SU-DHL-6 (cell line): ENCODE measurements around the gene LRRC18.

Source experiments
- H2AFZ ChIP-seq: fragments of 200-600 bp; sonication (generic); 2 replicates; pipeline ENCODE4 v1.6.1; 2014; ENCODE audit warnings: low read depth, mild to moderate bottlenecking, moderate library complexity, mixed read lengths, antibody characterized with exemption, low read length; ENCODE audit not compliant: severe bottlenecking
- H3F3A ChIP-seq: fragments of 200-600 bp; shearing (Covaris generic); 2 replicates; pipeline ENCODE4 v1.6.0; 2016; ENCODE audit warnings: antibody characterized with exemption, mild to moderate bottlenecking; ENCODE audit not compliant: insufficient read depth
- H3K27ac ChIP-seq: fragments of 200-600 bp; sonication (generic); 2 replicates; pipeline ENCODE4 v1.5.1; 2016; ENCODE audit warnings: low read depth, mild to moderate bottlenecking, low read length, moderate library complexity, mixed read lengths
- H3K27me3 ChIP-seq: fragments of 200-600 bp; sonication (generic), shearing (Covaris generic); 2 replicates; pipeline ENCODE4 v1.6.0; 2014; ENCODE audit warnings: mild to moderate bottlenecking, low read length
- H3K36me3 ChIP-seq: fragments of 200-600 bp; sonication (generic); 2 replicates; pipeline ENCODE4 v1.6.1; 2014; ENCODE audit warnings: mild to moderate bottlenecking, low read length, mixed read lengths
- H3K4me2 ChIP-seq: fragments of 300-600, 200-600 bp; shearing (Covaris generic), sonication (generic); 2 replicates; pipeline ENCODE4 v1.6.0; 2014; ENCODE audit warnings: low read length, low read depth, mild to moderate bottlenecking; ENCODE audit not compliant: poor library complexity, severe bottlenecking
- H3K4me3 ChIP-seq: fragments of 200-600 bp; sonication (generic); 2 replicates; pipeline ENCODE4 v1.5.1; 2014; ENCODE audit warnings: antibody characterized with exemption, low read length, mild to moderate bottlenecking, mixed read lengths; ENCODE audit not compliant: insufficient read depth, poor library complexity, severe bottlenecking
- H3K79me2 ChIP-seq: fragments of 200-600 bp; sonication (generic); 2 replicates; pipeline ENCODE4 v1.6.1; 2014; ENCODE audit warnings: mild to moderate bottlenecking, low read length, moderate library complexity; ENCODE audit not compliant: insufficient read depth
- H3K9ac ChIP-seq: fragments of 200-600 bp; sonication (generic); 2 replicates; pipeline ENCODE4 v1.7.0; 2014; ENCODE audit warnings: mild to moderate bottlenecking, low read length
- H3K9me2 ChIP-seq: fragments of 200-600 bp; sonication (generic); replicated peaks from 2 replicates; pipeline ENCODE4 v1.6.1; 2014; ENCODE audit warnings: low read length; ENCODE audit not compliant: insufficient read depth
- H3K9me3 ChIP-seq: fragments of 200-600 bp; sonication (generic); 2 replicates; pipeline ENCODE4 v1.6.1; 2014; ENCODE audit warnings: low read length, mixed read lengths; ENCODE audit not compliant: insufficient read depth
- H4K20me1 ChIP-seq: fragments of 200-600 bp; sonication (generic); 2 replicates; pipeline ENCODE4 v1.6.1; 2014; ENCODE audit warnings: low read depth, mild to moderate bottlenecking, antibody characterized with exemption, low read length, moderate library complexity, mixed read lengths
- CTCF ChIP-seq: fragments of 200-600 bp; sonication (generic); IDR thresholded peaks from one replicate; pipeline ENCODE4 v1.5.1; 2017; ENCODE audit warnings: antibody characterized with exemption, mild to moderate bottlenecking, low read length, moderate library complexity; ENCODE audit not compliant: insufficient read depth, poor library complexity, severe bottlenecking
- EZH2phosphoT487 ChIP-seq: fragments of 200-600 bp; sonication (generic), shearing (Covaris generic); conservative IDR thresholded peaks from 2 replicates; pipeline ENCODE4 v1.6.1; 2018; ENCODE audit warnings: mild to moderate bottlenecking, antibody characterized with exemption, low read length, moderate library complexity, mixed read lengths

The LRRC18 gene

GRCh38 chr10:48976196-48976595 is 36.6 kb upstream of the LRRC18 start:
- TF ChIP-seq EZH2phosphoT487 (no peak), CTCF (no peak)
- Histone ChIP-seq H3K27me3 (no peaks in the 10 kb centered on the region), H3K4me3 (no peak overlapping the region), H3K9ac (no peak overlapping the region), H3K79me2 (no peaks in the 10 kb centered on the region), H3F3A (no peaks in the 10 kb centered on the region), H4K20me1 (no peaks in the 10 kb centered on the region), H3K4me2 (no peak overlapping the region), H3K9me2 (no peaks in the 10 kb centered on the region), H3K9me3 (no peaks in the 10 kb centered on the region), H3K27ac (no peak overlapping the region), H3K36me3 (0 out of 2 replicates have a peak, but pooled peaks cover 6% of the 10 kb centered on the region), H2AFZ (no peak overlapping the region)

GRCh38 chr10:48974510-48975156 is 35.0 kb upstream of the LRRC18 start:
- H4K20me1 ChIP-seq, result no peaks in the 10 kb centered on the region
- H3K36me3 ChIP-seq, result 0 out of 2 replicates have a peak, but pooled peaks cover 6% of the 10 kb centered on the region
- H3F3A ChIP-seq, result no peaks in the 10 kb centered on the region
- no peak overlapping the region for H3K9ac ChIP-seq
- no peak overlapping the region for H3K4me3 ChIP-seq
- H3K9me3 ChIP-seq, result no peaks in the 10 kb centered on the region
- H3K27ac ChIP-seq, result no peak overlapping the region
- TF ChIP-seq EZH2phosphoT487 (no peak), CTCF (no peak)
- no peaks in the 10 kb centered on the region for H3K9me2 ChIP-seq
- H3K4me2 ChIP-seq, result no peak overlapping the region
- H3K79me2 ChIP-seq, result no peaks in the 10 kb centered on the region
- H3K27me3 ChIP-seq, result no peaks in the 10 kb centered on the region
- H2AFZ ChIP-seq, result no peak overlapping the region

GRCh38 chr10:48973065-48973464 is 33.4 kb upstream of the LRRC18 start:
- no peak for TF ChIP-seq EZH2phosphoT487
- TF ChIP-seq CTCF, result no peak
- Histone ChIP-seq H4K20me1 (no peaks in the 10 kb centered on the region), H3K9me3 (no peaks in the 10 kb centered on the region), H3K4me2 (no peak overlapping the region), H3K4me3 (no peak overlapping the region), H3K79me2 (no peaks in the 10 kb centered on the region), H3K27me3 (no peaks in the 10 kb centered on the region), H3K27ac (no peak overlapping the region), H2AFZ (no peak overlapping the region), H3K9me2 (no peaks in the 10 kb centered on the region), H3F3A (no peaks in the 10 kb centered on the region), H3K36me3 (0 out of 2 replicates have a peak, but pooled peaks cover 6% of the 10 kb centered on the region), H3K9ac (no peak overlapping the region)
